Measurements from ENCODE around the gene DAND5.
A peak's percentile ranks its signal among the peaks of the same experiment; 100 is the strongest.

Gene DAND5, protein sequence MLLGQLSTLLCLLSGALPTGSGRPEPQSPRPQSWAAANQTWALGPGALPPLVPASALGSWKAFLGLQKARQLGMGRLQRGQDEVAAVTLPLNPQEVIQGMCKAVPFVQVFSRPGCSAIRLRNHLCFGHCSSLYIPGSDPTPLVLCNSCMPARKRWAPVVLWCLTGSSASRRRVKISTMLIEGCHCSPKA

DNA sequence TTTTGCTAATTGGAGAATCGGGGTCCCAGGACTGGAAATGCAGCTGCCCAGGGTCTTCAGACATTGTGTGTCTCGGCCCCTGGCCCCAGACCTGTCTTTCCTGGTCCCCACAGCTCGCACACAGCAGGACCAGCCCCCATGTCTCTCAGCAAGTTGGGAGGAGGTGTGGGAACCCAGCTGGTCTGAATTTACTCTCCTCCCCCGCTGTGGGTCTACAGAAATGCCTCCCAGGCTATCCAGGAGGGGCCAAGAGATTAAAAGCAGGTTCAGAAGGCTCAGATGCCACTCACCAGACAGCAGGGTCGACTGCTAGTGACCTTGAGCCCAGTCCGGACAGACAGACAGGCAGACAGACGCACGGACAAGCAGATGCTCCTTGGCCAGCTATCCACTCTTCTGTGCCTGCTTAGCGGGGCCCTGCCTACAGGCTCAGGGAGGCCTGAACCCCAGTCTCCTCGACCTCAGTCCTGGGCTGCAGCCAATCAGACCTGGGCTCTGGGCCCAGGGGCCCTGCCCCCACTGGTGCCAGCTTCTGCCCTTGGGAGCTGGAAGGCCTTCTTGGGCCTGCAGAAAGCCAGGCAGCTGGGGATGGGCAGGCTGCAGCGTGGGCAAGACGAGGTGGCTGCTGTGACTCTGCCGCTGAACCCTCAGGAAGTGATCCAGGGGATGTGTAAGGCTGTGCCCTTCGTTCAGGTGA is at the start of gene DAND5:
DAND5 (plus strand) TSS at position 285 of the 697 bp plus-strand sequence; CDS start at position 370, 85 bp downstream.
- FAIRE-seq, result no peak

DNA sequence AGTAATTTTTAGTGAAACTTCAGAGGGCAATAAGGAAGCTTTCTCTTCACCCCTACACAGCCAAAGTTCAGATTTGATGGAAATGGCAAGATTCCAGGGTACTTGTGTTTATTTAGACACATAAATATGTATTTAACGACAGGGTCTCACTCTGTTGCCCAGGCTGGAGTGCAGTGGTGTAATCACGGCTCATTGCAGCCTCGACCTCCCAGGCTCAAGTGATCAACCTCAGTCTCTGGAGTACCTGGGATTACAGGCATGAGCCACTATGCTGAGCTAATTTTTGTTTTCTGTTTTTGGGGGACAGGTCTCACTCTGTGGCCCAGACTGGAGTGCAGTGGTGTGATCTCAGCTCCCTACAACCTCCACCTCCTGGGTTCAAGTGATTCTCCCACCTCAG is 48.3 kb upstream of the DAND5 start:
- FAIRE-seq, result no peak

DNA sequence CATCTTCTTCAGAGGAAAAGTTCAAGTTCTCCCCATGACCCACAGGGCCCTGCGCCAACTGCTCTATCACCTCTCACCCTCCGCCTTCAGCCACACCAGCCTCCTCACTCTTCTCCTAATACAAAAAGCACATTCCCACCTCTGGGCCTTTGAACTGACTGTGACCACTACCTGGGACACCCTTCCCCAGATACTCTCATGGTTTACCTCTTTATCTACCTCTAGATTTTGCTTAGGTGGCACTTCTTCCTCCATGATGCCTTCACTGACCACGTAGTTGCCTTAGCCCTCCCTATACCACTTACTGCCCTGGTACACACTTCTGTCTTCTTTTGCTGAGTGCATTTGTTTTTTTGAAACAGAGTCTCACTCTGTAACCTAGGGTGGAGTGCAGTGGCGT is 46.4 kb upstream of the DAND5 start:
- FAIRE-seq, result no peak

DNA sequence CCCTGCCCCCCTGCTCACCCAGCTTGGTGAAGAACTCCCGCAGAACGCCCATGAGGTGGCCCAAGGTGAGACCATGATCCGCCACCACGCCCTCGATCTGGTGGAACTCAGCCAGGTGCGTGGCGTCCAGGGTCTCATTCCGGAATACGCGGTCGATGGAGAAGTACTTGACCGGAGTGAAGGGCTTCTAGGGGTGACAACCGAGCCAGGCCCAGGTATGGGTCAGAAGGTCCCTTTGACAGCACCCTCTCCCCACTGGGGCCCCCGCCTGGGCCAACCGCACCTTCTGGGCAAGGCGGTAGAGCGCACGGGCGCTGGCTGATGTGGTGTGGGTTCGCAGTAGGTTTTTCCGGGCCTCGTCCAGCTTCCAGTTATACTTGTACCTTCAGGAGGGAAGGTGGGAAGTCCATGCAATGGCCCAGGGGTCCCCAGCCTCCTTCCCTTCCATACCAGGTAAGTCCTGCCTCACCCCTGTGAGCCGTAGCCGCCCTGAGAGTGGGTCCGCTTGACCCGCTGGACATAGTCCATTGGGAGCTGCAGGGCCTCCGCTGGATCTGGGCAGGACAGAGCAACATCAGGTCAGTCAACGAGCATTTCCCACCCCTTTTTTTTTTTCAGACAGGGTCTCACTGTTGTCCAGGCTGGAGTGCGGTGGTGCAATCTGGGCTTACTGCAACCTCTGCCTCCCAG is 44.6 kb upstream of the DAND5 start:
- no peak for FAIRE-seq

DNA sequence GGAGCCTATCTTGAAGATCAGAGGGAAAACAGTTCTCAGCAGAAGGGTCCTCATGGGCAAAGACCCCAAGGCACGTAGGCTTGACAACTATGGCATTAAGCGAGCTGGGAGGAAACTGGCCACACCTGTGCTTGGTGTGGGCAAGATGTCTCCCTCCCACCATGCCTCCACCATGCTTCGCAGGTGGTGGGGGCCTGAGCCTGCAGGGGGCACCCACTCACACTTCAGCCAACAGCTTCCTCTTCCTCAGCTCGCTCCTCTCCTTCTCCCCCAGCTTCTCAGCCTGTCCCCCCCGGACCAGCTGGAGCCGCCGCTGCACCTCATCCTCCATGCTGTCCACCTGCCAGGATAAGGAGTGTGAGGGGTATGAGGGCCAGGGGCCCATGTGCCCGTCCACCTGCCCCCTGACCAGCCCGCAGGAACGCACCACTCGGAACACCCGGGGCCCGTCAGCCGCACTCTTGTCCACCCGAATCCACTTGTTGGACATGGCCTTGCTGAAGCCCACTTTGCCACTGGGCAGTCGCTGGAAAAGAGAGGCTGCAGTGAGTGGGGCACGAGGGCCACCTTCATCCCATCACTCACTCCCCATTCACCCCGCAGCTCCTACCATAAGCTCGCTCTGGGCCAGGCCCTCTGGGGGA is 39.3 kb upstream of the DAND5 start:
- no peak for FAIRE-seq

DNA sequence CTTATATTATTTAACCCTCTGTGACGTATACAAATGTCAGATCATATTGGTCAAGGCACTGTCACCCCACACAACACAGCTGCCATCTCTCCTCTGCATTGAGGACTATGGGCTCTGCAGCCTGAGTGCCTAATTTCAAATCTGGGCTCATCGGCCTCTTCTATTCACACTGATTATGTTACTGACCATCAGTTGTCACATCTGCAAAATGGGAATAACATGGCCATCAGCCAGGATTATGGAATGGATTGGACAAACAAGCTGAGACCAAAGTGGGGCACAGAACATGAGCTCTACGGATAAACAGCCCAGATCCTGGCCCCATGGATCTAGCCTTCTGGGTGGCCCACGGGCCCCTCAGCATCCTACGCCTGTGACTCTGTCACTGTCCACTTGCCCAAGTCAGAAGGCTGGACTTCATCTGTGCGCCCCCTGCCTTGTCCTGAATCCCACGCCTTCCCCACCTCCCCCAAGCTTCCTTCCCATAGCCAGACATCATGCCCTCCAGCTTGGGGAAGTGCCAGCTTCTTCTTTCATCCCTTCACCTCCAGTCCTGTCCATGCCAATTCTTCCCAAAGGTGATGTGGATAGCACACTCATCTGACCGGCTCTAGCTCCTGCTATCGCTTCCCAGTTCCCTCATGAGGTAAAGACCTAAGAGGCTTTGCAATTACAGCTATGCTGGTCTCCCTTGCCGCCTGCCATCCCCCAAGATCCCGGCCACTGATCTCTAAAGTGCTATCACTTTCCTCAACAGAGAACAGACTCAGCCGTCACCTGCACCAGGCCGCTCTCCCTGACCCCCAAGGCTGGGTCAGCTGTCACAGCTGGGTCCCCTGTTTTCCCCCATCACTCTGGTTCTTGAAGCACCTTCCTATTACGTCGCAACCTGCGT is 36.7 kb upstream of the DAND5 start:
- FAIRE-seq, result no peak

DNA sequence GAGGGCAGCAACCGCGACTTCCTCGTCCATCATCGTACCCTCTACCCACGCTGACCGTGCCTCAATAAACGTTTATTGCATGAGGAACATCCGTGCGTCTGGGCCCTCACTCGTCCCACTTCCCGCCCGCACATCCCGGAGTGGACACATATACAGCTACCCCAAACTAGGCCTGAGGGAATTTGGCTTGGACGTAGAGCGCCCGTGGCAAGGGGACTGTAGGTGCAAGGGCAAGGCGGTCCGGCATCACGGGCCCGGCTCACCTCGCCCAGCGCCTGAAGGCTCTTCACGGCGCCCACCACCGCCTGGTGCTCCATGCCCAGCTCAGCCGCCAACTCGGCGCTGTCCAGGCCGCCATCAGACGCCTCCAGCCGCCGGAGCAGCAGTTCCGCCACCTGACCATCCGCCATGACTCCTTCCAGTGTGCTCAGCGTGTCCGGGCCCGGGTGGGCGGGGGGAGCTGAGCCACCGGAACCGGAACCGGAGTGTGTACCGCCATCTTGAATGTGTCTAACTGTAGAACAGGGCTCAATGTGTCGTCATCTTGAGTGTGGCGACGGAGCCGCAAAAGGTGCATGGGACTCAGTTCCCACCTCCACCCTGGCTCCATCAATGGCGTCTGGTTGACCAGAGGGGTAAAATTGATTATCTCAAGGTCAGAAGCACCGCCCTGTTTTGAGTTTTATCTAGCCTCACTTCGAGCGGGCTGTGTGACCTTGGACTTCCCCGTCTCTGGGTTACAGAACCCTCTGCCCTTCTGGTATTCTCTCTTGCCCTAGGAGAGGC is 35.9 kb upstream of the DAND5 start, which contains the start of gene FARSA:
FARSA (minus strand) TSS at position 425 of the 786 bp plus-strand sequence; CDS start at position 410, 15 bp downstream.
- FAIRE-seq, result peak; percentile 68

DNA sequence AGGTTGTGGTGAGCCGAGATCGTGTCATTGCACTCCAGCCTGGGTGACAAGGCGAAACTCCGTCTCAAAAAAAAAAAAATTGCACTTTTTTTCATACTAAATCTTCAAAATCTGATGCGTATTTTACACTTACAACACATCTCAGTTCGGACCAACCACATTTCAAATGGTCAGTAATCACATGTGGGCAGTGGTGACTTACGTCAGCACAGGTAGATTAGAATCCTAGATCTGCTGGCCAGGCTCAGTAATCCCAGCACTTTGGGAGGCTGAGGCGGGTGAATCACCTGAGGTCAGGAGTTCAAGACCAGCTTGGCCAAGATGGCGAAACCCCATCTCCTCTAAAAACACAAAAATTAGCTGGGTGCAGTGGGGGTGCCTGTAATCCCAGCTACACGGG is 34.3 kb upstream of the DAND5 start:
- FAIRE-seq, result no peak

DNA sequence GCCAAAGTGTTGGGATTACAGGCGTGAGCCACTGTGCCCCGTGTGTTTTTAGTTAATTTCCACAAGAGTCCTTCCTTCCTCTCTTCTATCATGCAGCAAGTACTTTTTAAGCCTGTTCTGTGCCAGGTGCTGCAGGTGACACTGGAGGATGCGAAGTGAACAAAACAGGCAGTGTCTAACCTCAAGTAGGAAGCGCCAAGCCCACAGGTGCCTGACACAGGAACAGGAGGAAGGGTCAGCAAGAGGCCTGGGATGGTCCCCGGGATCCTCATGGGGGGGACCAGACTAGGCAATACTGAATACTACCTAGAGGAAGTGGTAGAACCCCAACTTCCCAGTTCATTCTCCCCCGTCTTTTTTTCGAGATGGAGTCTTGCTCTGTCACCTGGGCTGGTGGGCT is 32.8 kb upstream of the DAND5 start:
- FAIRE-seq, result no peak

DNA sequence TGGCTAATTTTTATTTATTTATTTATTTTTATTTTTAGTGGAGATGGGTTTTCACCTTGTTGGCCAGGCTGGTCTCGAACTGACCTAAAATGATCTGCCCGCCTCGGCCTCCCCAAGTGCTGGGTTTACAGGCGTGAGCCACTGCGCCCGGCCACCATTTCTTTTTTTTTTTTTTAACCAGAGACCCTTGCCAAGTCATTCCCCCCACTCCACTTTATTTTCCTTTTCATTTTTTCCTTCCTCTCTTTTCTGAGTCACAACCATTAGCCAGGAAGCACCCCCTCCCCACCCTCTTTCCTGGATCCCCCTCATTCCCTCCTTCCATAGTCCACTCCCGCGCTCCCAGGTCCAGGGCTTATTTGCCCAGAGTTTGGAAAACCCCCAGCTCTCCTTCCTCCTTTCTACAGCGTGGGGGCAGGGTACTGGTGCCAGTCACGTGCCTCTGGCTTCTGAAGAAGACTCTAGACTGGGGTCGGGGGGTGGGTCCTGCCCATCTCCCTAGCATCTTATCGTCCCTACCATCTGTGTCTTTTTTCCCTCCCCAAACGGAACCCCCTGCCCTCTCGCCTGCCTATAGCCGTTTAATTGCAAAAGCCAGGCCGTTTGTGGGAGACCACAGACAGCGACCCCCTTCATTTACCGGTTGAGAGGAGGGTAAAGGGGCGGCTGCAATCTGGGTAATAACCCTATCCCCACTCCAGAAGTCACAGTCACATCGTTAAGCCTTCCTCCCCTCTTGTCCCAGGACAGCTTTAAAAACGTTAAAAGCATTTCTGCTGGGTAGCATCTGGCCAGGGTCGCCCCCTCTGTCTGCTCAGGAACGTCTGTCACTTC is 32.1 kb upstream of the DAND5 start:
- FAIRE-seq, result no peak

DNA sequence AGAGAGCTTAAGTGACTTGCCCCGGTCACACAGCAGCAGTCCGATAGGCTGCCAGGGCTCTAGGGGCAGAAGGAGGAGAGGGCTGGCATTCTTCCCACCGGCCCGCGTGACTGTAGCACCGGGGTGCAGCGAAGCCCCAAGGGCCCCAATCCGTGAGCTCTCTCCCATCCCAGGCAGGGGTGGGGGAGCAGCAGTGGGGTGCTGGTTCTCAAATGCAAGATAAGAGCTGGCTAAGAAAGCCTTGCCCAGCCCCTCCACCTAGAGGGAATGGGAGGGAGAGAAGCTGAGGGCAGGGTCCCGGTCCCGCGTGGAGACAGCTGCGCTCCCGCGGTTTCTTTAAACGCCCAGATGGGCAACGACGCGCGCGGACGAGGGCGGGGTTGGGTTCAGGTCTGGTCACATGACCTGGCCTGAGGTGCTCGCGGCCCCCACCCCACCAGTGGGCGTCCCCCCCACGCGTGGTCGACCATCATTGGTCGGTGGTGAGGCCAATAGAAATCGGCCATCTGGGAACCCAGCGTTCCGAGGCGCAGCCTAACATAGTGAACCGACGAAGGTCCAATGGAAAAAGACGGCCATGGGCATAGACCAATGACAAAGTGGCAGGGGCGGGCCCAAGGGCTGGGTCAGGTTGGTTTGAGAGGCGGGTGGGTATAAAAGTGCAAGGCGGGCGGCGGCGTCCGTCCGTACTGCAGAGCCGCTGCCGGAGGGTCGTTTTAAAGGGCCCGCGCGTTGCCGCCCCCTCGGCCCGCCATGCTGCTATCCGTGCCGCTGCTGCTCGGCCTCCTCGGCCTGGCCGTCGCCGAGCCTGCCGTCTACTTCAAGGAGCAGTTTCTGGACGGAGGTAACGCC is 31.2 kb upstream of the DAND5 start, which contains the start of gene CALR:
CALR (plus strand) TSS at position 683 of the 852 bp plus-strand sequence; CDS start at position 754, 71 bp downstream.
- FAIRE-seq, result peak; percentile 51

DNA sequence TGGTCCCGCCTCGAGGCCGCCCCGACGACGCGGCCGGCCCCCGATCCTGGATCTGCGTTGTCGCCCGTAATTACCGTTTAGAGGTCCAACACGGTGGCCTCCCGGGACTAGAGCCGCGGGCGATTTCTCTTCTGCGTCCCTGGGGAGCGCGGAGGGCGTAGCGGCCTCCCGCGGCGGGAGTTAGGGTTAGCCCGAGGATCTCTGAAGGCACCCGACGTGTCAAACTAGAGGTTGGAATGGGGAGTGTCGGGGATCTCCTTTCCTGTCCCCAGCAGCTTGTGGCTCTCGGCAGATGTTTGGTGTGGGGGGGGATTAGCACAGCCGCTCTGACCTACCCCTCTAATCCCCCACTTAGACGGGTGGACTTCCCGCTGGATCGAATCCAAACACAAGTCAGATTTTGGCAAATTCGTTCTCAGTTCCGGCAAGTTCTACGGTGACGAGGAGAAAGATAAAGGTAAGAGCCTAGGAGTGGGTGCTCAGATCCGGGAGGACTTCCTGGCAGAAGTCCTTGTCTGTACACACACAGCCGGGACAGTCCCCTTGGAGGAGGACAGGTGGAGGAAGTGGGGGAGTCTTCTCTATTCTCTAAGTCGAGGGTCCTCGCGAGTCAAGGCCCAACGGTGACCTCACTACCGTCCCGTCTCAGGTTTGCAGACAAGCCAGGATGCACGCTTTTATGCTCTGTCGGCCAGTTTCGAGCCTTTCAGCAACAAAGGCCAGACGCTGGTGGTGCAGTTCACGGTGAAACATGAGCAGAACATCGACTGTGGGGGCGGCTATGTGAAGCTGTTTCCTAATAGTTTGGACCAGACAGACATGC is 30.4 kb upstream of the DAND5 start:
- FAIRE-seq, result no peak

DNA sequence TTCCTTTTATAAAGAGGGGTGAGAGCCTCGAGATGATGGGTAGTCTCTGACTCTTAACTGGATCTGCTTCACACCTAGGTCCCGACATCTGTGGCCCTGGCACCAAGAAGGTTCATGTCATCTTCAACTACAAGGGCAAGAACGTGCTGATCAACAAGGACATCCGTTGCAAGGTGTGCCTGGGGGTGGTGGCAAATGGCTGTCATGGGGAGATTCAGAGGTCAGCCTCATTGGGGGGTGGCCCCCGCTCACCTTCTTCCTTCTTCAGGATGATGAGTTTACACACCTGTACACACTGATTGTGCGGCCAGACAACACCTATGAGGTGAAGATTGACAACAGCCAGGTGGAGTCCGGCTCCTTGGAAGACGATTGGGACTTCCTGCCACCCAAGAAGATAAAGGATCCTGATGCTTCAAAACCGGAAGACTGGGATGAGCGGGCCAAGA is 29.4 kb upstream of the DAND5 start:
- FAIRE-seq, result no peak

DNA sequence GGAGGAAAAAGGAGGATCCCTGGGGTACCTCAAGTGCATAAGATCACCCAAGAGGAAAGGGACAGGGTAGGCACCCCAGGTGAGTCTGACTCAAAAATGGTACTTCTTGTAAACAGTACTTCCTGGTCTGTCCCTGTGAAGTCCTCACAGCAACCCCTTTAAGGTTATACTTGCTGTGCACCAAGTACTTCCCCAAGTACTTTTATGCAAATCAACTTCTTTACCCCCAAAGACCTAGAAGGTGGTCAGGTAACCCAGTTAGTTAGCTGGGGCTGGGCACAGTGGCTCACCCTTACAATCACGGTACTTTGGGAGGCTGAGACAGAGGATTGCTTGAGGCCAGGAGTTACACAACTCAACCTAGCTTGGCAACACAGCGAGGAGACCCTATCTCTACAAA is 28.5 kb upstream of the DAND5 start:
- FAIRE-seq, result no peak

DNA sequence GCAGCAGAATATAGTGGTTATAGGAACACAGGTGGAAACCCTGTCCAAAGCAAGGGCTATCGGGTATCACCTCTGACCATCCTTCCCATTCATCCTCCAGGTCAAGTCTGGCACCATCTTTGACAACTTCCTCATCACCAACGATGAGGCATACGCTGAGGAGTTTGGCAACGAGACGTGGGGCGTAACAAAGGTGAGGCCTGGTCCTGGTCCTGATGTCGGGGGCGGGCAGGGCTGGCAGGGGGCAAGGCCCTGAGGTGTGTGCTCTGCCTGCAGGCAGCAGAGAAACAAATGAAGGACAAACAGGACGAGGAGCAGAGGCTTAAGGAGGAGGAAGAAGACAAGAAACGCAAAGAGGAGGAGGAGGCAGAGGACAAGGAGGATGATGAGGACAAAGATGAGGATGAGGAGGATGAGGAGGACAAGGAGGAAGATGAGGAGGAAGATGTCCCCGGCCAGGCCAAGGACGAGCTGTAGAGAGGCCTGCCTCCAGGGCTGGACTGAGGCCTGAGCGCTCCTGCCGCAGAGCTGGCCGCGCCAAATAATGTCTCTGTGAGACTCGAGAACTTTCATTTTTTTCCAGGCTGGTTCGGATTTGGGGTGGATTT is 25.8 kb upstream of the DAND5 start:
- no peak for FAIRE-seq

DNA sequence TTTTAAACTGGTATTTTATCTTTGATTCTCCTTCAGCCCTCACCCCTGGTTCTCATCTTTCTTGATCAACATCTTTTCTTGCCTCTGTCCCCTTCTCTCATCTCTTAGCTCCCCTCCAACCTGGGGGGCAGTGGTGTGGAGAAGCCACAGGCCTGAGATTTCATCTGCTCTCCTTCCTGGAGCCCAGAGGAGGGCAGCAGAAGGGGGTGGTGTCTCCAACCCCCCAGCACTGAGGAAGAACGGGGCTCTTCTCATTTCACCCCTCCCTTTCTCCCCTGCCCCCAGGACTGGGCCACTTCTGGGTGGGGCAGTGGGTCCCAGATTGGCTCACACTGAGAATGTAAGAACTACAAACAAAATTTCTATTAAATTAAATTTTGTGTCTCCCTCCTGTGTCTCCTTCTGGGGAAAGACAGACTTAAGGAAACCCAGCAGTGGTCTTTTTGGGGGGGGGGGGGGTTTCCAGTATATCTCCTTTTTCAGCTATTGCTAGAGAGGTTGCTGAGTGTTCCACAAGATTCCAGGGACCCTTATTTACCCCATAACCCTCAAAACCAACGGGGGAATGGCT is 25.2 kb upstream of the DAND5 start:
- FAIRE-seq, result no peak

DNA sequence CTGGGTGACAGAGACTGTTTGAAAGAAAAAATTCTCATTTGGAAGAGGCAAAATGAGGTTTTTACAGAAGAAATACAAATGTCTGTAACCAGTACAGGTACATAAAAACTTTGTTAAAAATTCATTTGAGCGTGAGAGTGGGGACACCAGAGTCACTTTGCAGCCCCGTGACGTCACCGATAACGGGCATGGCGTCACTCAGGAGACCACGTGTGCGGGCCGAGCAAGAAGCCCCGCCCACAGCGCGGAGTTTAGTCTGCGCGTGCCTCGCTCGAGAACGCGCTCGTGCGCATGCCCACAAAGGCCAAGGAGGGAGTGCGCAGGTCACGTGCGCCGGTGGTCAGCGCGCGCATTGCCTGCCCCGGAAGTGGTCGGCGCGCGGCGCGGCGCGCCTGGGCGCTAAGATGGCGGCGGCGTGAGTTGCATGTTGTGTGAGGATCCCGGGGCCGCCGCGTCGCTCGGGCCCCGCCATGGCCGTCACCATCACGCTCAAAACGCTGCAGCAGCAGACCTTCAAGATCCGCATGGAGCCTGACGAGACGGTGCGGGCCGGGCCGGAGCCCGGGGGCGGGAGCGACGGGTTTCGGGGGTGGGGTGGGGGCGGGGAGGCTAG is 23.8 kb upstream of the DAND5 start, which contains the start of gene RAD23A:
RAD23A (plus strand) TSS at position 384 of the 613 bp plus-strand sequence; CDS start at position 471, 87 bp downstream.
- FAIRE-seq, result peak; percentile 80
